Endothelial cell (in vitro differentiated cells): Measurements from ENCODE around the gene RNF31. TPM values are rescaled to one million over a fixed set of nuclear protein-coding genes. Genes with fewer than 3 reads are reported as not detected.

ENCODE experiments used
- DNase-seq: peaks from one replicate; pipeline ENCODE4 v3.0.0; 2021; ENCODE audit warnings: low spot score
- H3K27ac Mint-ChIP-seq: one replicate; pipeline ENCODE4 v1.8.0; 2021; ENCODE audit warnings: mixed read lengths, inconsistent platforms; ENCODE audit not compliant: unreplicated experiment
- H3K27me3 Mint-ChIP-seq: one replicate; pipeline ENCODE4 v1.8.0; 2021; ENCODE audit warnings: mild to moderate bottlenecking, moderate library complexity, mixed read lengths, inconsistent platforms; ENCODE audit not compliant: unreplicated experiment
- H3K36me3 Mint-ChIP-seq: one replicate; pipeline ENCODE4 v1.8.0; 2021; ENCODE audit warnings: mild to moderate bottlenecking, low read depth, mixed read lengths, inconsistent platforms; ENCODE audit not compliant: unreplicated experiment
- H3K4me1 Mint-ChIP-seq: one replicate; pipeline ENCODE4 v1.8.0; 2021; ENCODE audit warnings: mild to moderate bottlenecking, mixed read lengths, inconsistent platforms; ENCODE audit not compliant: unreplicated experiment
- H3K4me3 Mint-ChIP-seq: one replicate; pipeline ENCODE4 v1.8.0; 2021; ENCODE audit warnings: mild to moderate bottlenecking, mixed read lengths, inconsistent platforms; ENCODE audit not compliant: unreplicated experiment
- H3K9me3 Mint-ChIP-seq: one replicate; pipeline ENCODE4 v1.8.0; 2021; ENCODE audit warnings: mixed read lengths, inconsistent platforms; ENCODE audit not compliant: unreplicated experiment
- CTCF ChIP-seq: fragments of 200-600 bp; sonication (generic); IDR thresholded peaks from one replicate; pipeline ENCODE4 v1.5.0; 2021; ENCODE audit warnings: antibody characterized with exemption; ENCODE audit not compliant: unreplicated experiment
- total RNA-seq: library from RNA; stranded (reverse); fragmentation: NEBNext Ultra II Directional; extraction: Animal tissue kit (Norgen Biotek cat#: 25700); gene quantifications from one replicate; pipeline ENCODE4 v1.2.1, GENCODE V29; 2021; ENCODE audit not compliant: unreplicated experiment

Gene RNF31
- total RNA-seq, 1 donor from 2014 or later, result 90.2 TPM

- Mint-ChIP-seq H3K4me3 (peak overlapping the region; percentile 90), H3K4me1 (peaks cover 13% of the 10 kb centered on the region), H3K36me3 (peaks cover 33% of the 10 kb centered on the region), H3K27me3 (peaks cover 22% of the 10 kb centered on the region), H3K27ac (no peak overlapping the region), H3K9me3 (no peaks in the 10 kb centered on the region)
- TF ChIP-seq CTCF, result no peak
- DNase-seq, result no peak
Measured at GRCh38 chr14:24187539-24187915, 40.2 kb downstream of the RNF31 start.

- peaks cover 24% of the 10 kb centered on the region for H3K27me3 Mint-ChIP-seq
- H3K9me3 Mint-ChIP-seq, result no peaks in the 10 kb centered on the region
- TF ChIP-seq CTCF, result no peak
- H3K4me1 Mint-ChIP-seq, result peaks cover 11% of the 10 kb centered on the region
- peak; percentile 88 for DNase-seq
- H3K4me3 Mint-ChIP-seq, result peak within 1 kb of the TSS; percentile 90
- H3K36me3 Mint-ChIP-seq, result peaks cover 34% of the 10 kb centered on the region
- peak within 1 kb of the TSS; percentile 79 for H3K27ac Mint-ChIP-seq
Measured at GRCh38 chr14:24188251-24189058, 41.2 kb downstream of the RNF31 start, which contains the start of gene IPO4. IPO4 (minus strand) TSS chr14:24188816; CDS start chr14:24188787, 29 bp downstream.

GRCh38 chr14:24189059-24189375 is 41.7 kb downstream of the RNF31 start:
- H3K9me3 Mint-ChIP-seq, result no peaks in the 10 kb centered on the region
- peaks cover 24% of the 10 kb centered on the region for H3K27me3 Mint-ChIP-seq
- peaks cover 13% of the 10 kb centered on the region for H3K4me1 Mint-ChIP-seq
- no peak for TF ChIP-seq CTCF
- H3K4me3 Mint-ChIP-seq, result peak overlapping the region; percentile 90
- H3K36me3 Mint-ChIP-seq, result peaks cover 33% of the 10 kb centered on the region
- H3K27ac Mint-ChIP-seq, result peak overlapping the region; percentile 79
- DNase-seq, result no peak

GRCh38 chr14:24189460-24189859 is 42.2 kb downstream of the RNF31 start:
- Mint-ChIP-seq H3K9me3 (no peaks in the 10 kb centered on the region), H3K27me3 (peaks cover 26% of the 10 kb centered on the region), H3K4me3 (peak overlapping the region; percentile 27), H3K4me1 (peaks cover 17% of the 10 kb centered on the region), H3K27ac (peak overlapping the region; percentile 79), H3K36me3 (peaks cover 38% of the 10 kb centered on the region)
- no peak for DNase-seq
- no peak for TF ChIP-seq CTCF

GRCh38 chr14:24190416-24190815 is 43.1 kb downstream of the RNF31 start:
- no peak for TF ChIP-seq CTCF
- DNase-seq, result no peak
- no peaks in the 10 kb centered on the region for H3K9me3 Mint-ChIP-seq
- H3K27ac Mint-ChIP-seq, result no peak overlapping the region
- peaks cover 38% of the 10 kb centered on the region for H3K36me3 Mint-ChIP-seq
- peaks cover 22% of the 10 kb centered on the region for H3K4me1 Mint-ChIP-seq
- no peak overlapping the region for H3K4me3 Mint-ChIP-seq
- peaks cover 28% of the 10 kb centered on the region for H3K27me3 Mint-ChIP-seq
